Measurements from ENCODE around the gene CGREF1.
A peak's percentile ranks its signal among the peaks of the same experiment; 100 is the strongest.
"Not testable (repeated sequence)": the region's sequence is repeated elsewhere in the genome, so short reads cannot be mapped to it uniquely, and the experiment has no call there.

The CGREF1 gene

DNA sequence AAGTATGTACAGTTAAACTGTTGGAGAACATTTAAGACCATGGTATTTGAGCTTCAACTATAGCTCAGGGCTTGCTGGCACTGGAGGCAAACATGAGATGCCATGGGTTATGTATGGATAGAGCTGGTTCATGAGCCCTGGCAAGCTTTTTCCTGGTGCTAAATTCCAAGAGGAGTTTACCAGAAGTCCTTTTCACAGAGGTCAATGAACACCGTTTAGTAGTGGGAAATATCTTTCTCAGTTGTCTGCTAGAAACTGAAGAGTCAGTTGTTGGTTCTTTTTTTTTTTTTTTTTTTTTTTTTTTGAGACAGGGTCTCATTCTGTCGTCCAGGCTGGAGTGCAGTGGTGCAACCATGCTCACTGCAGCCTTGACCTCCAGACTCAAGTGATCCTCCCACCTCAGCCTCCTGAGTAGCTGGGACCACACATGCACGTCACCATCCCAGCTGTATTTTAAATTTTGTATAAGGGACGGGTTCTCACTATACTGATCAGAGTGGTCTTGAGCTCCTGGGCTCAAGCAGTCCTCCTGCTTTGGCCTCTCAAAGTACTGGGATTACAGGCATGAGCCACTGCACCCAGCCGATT lies 31.0 kb downstream of the CGREF1 start:
- no peak for DNase-seq (ENCODE audit: low read depth)

DNA sequence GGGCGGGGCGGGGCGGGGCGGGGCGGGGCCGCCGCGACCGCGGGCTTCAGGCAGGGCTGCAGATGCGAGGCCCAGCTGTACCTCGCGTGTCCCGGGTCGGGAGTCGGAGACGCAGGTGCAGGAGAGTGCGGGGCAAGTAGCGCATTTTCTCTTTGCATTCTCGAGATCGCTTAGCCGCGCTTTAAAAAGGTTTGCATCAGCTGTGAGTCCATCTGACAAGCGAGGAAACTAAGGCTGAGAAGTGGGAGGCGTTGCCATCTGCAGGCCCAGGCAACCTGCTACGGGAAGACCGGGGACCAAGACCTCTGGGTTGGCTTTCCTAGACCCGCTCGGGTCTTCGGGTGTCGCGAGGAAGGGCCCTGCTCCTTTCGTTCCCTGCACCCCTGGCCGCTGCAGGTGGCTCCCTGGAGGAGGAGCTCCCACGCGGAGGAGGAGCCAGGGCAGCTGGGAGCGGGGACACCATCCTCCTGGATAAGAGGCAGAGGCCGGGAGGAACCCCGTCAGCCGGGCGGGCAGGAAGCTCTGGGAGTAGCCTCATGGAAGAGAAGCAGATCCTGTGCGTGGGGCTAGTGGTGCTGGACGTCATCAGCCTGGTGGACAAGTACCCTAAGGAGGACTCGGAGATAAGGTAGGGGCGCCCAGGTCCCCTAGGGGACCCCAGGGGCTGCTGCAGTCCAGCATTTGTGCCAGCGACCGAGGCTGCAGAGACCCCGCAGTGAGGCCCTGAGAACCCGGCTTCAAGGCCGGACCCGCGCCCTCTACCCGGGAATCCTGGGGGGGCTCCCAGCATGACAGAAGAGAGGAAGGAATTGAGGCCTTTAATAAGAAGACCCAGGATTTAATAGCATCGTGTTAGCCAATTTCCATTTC lies 32.0 kb downstream of the CGREF1 start, which contains the start of gene KHK:
Gene KHK (plus strand): TSS at position 49 of the 870 bp plus-strand sequence. CDS start 488 bp downstream, at position 537.
- no peak for DNase-seq (ENCODE audit: low read depth)

- DNase-seq (ENCODE audit: low read depth), result peak; percentile 58
These were observed 32.7 kb downstream of the CGREF1 start for GRCh38 chr2:27086090-27086723.

GRCh38 chr2:27085673-27086089 lies 33.2 kb downstream of the CGREF1 start:
- DNase-seq (ENCODE audit: low read depth), result no peak

DNA sequence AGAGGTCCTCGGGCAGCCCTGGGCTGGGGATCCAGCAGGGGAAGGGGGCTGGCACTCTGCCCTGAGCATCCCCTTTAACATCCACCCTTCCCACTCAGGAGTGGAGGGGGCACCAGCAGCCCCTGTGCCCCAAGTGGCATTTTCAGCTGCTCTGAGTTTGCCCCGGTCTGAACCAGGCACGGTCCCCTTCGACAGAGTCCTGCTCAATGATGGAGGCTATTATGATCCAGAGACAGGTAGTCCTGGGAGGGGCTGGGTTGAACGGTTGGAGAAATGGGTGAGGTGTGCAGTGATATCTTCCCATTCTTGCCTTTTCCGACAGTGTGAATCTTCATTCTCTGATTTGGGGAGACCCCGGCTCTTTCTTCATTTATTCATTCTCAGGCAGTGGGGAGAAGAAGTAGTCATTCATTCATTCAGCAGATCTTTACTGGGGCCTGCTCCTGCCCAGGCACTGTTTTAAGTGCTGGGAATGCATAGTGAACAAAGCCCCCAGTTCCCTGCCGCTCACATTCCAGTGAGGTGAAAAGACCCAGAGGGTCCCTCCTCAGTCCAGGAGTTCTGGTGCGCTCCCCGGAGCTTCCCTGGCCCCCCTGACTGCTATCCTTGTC lies 33.8 kb downstream of the CGREF1 start:
- DNase-seq (ENCODE audit: low read depth), result no peak

DNA sequence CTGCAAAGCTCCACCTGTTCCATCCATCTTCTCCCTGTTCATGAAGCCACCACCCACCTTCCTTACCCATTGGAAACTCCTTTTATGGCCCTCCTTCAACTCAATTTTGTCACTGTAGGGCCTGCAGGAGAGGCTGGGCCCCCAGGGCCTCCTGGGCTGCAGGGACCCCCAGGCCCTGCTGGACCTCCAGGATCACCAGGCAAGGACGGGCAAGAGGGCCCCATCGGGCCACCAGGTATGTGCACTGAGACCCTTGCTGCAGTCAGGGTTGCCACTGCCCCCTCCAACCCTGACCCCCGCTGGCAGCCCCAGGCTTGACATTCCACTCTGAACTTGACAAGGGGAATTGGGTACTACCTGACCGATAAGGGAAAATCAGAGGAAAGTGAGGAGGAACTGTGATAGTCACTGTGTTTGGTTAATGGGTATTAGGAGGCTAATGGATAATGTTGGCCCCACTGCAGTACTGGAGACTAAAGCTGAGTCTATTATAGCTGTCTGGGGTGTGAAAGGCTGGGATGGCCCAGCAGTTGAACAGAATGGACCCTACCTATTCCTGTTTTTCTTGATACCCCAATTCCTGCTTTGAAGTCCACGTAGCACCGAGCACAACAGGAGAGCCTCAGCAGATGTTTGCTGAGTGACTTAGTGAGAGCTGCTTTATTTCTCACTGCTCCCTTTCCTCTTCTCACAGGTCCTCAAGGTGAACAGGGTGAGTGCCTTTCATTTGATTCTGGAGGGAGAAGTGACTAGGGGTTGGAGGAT lies 34.4 kb downstream of the CGREF1 start:
- no peak for DNase-seq (ENCODE audit: low read depth)

DNA sequence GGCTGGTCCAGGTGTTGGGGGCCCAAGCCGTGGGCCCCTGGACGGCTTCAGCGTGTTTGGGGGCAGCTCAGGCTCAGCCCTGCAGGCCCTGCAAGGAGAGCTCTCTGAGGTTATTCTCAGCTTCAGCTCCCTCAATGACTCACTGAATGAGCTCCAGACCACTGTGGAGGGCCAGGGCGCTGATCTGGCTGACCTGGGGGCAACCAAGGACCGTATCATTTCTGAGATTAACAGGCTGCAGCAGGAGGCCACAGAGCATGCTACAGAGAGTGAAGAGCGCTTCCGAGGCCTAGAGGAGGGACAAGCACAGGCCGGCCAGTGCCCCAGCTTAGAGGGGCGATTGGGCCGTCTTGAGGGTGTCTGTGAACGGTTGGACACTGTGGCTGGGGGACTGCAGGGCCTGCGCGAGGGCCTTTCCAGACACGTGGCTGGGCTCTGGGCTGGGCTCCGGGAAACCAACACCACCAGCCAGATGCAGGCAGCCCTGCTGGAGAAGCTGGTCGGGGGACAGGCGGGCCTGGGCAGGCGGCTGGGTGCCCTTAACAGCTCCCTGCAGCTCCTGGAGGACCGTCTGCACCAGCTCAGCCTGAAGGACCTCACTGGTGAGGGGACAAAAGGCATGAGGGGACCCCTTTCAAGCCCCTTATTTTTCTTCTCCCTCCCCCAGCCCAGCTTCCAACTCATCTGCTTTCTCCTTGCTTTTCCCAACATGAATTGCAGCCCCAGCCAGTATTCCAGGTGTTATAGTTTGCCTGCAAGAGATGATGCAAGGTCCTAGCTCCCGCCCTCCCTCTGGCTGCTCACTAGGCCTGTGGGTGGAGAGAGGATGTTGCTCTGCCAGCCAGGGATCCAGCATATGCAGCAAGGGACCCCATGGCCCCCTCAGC lies 35.3 kb downstream of the CGREF1 start:
- no peak for DNase-seq (ENCODE audit: low read depth)

DNA sequence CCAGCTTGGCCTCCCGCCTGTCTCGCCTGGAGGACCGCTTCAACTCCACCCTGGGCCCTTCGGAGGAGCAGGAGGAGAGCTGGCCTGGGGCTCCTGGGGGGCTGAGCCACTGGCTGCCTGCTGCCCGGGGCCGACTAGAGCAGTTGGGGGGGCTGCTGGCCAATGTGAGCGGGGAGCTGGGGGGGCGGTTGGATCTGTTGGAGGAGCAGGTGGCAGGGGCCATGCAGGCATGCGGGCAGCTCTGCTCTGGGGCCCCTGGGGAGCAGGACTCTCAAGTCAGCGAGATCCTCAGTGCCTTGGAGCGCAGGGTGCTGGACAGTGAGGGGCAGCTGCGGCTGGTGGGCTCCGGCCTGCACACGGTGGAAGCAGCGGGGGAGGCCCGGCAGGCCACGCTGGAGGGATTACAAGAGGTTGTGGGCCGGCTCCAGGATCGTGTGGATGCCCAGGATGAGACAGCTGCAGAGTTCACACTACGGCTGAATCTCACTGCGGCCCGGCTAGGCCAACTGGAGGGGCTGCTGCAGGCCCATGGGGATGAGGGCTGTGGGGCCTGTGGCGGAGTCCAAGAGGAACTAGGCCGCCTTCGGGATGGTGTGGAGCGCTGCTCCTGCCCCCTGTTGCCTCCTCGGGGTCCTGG lies 36.0 kb downstream of the CGREF1 start:
- DNase-seq (ENCODE audit: low read depth), result no peak

GRCh38 chr2:27081984-27082772 lies 36.8 kb downstream of the CGREF1 start:
- DNase-seq (ENCODE audit: low read depth), result no peak

GRCh38 chr2:27080603-27080936 lies 38.4 kb downstream of the CGREF1 start:
- DNase-seq (ENCODE audit: low read depth), result no peak

DNA sequence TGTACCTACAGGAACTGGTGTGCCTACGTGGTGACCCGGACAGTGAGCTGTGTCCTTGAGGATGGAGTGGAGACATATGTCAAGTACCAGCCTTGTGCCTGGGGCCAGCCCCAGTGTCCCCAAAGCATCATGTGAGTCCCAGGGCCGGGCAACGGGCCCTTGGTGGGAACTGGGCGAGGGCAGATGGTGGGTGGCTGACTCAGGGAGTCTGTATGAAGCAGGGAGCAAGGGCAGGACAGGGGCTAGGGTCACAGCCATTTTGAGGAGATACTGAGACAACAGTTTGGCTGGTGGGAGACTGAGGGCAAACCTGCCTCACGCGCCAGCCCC lies 38.8 kb downstream of the CGREF1 start:
- no peak for DNase-seq (ENCODE audit: low read depth)

- DNase-seq (ENCODE audit: low read depth), result no peak
These were observed 39.4 kb downstream of the CGREF1 start for GRCh38 chr2:27079233-27080139.

- peak; percentile 76 for DNase-seq (ENCODE audit: low read depth)
These were observed 40.4 kb downstream of the CGREF1 start, which contains the start of gene EMILIN1 for GRCh38 chr2:27078267-27079194. TSS of gene EMILIN1 (plus strand) at chr2:27078615. CDS start at chr2:27079066, 451 bp downstream.

GRCh38 chr2:27077231-27077630 lies 41.7 kb downstream of the CGREF1 start:
- DNase-seq (ENCODE audit: low read depth), result no peak

- no peak for DNase-seq (ENCODE audit: low read depth)
These were observed 42.6 kb downstream of the CGREF1 start for GRCh38 chr2:27076323-27076722.

GRCh38 chr2:27075566-27075871 lies 43.4 kb downstream of the CGREF1 start:
- not testable (repeated sequence) for DNase-seq (ENCODE audit: low read depth)

DNA sequence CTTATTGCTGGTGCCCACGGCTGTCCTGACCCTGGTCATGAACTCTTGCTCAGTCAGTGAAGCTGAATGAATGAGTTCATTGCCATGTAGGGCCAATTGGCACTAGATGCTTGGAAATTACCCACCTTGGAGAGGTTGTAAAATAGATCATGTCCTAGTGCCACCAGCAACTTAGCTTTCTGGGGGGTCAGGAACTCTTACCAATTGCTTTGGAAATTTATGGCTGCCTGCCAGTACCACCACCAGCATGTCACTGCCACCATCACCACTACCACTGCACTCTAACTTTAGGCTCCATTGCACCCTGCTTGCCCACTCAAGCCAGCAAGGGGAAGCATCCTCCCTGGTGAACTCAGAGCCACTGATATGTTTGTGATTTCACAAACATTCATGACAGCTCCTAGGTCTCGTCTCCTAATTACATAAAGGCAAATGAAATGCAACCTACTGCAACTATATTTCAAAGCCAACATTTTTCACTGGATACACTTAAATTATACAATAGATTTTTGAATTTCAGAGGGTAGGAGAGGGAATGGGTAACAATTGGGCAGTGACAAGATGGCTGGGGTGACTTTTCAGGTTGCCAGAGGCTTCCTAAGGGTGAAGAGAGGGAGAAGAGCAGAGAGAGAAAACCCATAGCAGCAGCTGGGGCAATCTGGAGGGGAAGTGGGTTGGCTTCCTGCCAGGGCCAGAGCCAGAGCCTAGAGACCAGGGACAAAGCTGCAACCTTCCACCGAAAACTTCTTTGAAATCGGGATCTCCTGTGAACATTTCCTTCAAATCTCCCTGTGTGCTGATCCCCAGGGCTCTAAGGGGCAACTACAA lies 44.0 kb downstream of the CGREF1 start:
- DNase-seq (ENCODE audit: low read depth), result no peak

Data from HS-5 (cell line).